ENCODE data around the gene PTPRG. TPM values are rescaled to one million over a fixed set of nuclear protein-coding genes. Genes with fewer than 3 reads are reported as not detected.

The PTPRG gene
- total RNA-seq, 2 experiments from 2014 or later: 0.13 to 0.15 TPM

DNA sequence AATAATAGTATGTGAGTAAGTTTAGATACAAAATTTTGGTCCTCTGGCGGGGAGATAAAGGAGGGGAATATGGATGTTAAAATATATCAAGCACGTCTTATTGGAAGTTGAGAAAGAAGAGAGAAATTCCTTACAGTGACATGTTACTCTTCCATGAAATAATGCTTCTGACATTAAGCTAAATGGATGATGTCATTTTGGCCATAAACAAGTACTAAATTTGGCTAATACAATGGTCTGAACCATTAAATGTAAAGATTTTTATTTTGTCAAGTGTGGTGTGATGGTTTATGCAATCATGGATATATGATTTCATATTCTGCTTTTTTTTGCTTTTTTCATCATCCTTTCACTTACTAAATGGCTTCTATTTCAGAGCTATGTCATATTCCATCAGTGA is 406.6 kb downstream of the PTPRG start:
- Mint-ChIP-seq H3K27me3 (no peaks in the 10 kb centered on the region), H3K9me3 (peaks cover 2% of the 10 kb centered on the region), H3K4me1 (no peaks in the 10 kb centered on the region), H3K36me3 (ENCODE audit: low read depth) (no peaks in the 10 kb centered on the region), H3K27ac (no peak overlapping the region), H3K4me3 (no peak overlapping the region)
- CTCF ChIA-PET: no interaction called here
- DNase-seq: no peak
- POLR2A ChIA-PET: no interaction called here

DNA sequence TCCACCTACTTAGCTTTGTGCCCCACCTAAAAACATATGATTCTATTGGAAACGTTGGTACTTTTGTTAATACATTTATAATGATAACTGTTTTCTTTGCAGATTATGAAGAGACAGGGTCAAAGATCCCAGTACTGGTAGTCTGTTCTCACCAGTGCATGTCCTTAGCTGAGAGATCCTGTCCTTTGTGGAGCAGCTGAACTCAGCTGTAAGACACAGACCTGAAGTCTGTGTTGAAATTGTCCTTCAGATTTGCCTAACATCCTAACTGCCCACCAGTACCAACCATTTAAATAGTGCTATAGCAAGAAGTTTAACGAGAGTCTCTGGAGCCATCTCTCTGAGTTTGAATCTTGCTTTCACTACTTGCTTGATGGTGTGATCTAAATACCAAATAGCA is 413.3 kb downstream of the PTPRG start:
- Mint-ChIP-seq H3K4me1 (no peaks in the 10 kb centered on the region), H3K27ac (no peak overlapping the region), H3K36me3 (ENCODE audit: low read depth) (no peaks in the 10 kb centered on the region), H3K9me3 (no peaks in the 10 kb centered on the region), H3K27me3 (no peaks in the 10 kb centered on the region), H3K4me3 (no peak overlapping the region)
- no peak for DNase-seq
- POLR2A ChIA-PET: no interaction called here
- CTCF ChIA-PET: no interaction called here

DNA sequence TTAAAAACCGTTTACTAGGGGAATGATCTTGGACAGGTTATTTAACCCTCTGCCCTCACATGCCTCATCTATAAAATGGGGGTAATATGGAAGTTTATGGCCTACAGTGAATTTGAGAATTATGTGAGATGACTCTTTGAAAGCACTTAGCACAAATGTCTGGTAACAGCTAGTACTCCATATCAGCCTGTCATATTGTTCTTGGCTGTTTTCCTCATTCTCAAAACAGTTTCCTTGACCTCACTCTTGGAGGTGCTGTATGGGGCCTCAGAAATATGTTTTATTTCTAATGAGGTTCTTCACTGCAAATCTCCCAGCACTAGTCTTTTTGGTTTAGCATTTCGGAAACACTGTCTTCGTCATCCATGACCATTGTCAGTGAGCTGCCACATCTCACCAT is 413.8 kb downstream of the PTPRG start:
- ChIA-PET CTCF (no interaction called here), POLR2A (no interaction called here)
- Mint-ChIP-seq H3K36me3 (ENCODE audit: low read depth) (no peaks in the 10 kb centered on the region), H3K27ac (no peak overlapping the region), H3K27me3 (no peaks in the 10 kb centered on the region), H3K4me3 (no peak overlapping the region), H3K9me3 (no peaks in the 10 kb centered on the region), H3K4me1 (no peaks in the 10 kb centered on the region)
- DNase-seq: no peak

DNA sequence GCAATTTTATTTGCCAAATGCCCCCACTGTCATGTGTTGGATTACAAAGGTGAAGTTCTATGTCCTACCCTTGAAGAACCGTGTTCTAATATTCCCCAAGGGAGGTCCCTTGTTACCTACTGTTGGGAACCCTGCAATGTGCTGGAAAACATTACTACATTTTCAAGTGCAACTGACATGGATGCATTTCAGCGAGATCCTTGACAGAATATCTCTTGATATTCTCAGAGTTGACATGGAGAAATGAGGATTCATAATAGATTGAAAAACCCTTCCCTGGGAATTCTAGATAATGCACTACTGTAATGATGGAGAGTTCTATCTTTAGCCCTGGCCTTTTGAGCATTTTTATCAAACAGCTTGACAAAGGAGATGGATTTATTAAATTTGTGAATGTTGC is 414.6 kb downstream of the PTPRG start:
- ChIA-PET POLR2A (no interaction called here), CTCF (no interaction called here)
- Mint-ChIP-seq H3K9me3 (no peaks in the 10 kb centered on the region), H3K27ac (no peak overlapping the region), H3K36me3 (ENCODE audit: low read depth) (no peaks in the 10 kb centered on the region), H3K4me3 (no peak overlapping the region), H3K4me1 (no peaks in the 10 kb centered on the region), H3K27me3 (no peaks in the 10 kb centered on the region)
- DNase-seq: no peak

DNA sequence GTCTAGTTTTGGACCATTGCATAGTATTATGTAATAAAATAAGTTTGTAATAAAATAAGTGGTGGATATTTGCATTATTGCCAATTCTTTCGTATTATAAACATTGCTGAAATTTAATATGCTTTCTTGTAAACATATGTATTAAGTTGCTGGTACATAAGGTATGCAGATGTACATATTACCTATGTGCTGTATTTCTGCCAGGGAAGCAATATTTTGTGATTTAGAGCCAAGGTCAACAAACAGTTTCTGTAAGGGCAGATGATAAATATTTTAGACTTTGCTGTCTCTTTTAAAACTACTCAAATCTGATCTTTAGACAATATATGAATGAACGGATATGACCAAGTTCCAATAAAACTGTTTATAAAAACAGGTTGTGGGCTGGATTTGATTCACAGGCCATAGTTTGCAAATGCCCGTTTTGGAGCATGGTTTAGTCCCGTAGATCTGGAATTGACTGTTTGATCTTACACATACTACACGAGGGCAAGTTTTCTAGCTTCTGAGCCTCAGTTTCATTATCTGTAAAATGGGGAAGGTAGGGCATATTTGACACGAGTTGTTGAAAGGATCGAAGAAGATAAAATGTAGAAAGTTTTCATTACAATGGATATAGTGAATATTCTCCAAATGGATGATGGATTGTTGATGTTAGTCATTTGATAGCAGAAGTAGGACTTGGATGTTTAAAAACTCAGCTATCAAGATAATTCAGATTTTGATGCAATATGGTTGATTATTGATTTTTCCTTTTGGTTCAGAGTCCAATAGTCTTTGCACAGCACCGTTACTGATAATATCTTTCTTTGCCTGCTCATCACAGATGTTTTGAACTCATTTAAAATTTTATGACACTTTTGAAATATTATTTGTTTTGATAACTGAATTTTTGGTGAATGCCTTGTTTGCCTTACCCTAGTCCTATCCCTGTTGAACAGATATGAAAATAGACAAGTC is 417.4 kb downstream of the PTPRG start:
- POLR2A ChIA-PET: no interaction called here

DNA sequence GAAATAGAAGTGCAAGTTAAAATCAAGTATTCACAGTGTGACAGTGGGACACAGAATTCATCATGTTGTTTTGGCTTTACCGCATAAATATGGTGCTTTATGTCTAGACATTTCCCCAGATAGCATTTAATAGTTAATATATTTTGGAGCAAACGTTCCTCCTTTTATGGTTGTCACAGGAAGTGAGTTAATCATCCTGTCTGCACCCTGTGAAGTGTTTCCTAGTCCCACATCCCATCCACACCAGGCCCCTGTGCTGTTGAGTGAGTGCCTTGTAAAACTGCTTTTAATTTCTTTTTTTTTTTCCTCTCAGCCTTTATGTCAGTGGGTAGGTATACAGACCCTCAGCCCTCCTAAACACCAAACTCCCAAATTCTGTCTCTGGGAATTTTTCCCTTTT is 418.3 kb downstream of the PTPRG start:
- Mint-ChIP-seq H3K27me3 (no peaks in the 10 kb centered on the region), H3K27ac (no peak overlapping the region), H3K4me3 (no peak overlapping the region), H3K36me3 (ENCODE audit: low read depth) (no peaks in the 10 kb centered on the region), H3K4me1 (no peaks in the 10 kb centered on the region), H3K9me3 (no peaks in the 10 kb centered on the region)
- POLR2A ChIA-PET: no interaction called here
- no peak for DNase-seq
- CTCF ChIA-PET: no interaction called here

More for the DNA sequence above, 417.4 kb downstream of the PTPRG start:
- Mint-ChIP-seq H3K9me3 (no peaks in the 10 kb centered on the region), H3K4me1 (no peaks in the 10 kb centered on the region), H3K36me3 (ENCODE audit: low read depth) (no peaks in the 10 kb centered on the region), H3K27me3 (no peaks in the 10 kb centered on the region), H3K27ac (no peak overlapping the region), H3K4me3 (no peak overlapping the region)
- CTCF ChIA-PET: no interaction called here
- no peak for DNase-seq

DNA sequence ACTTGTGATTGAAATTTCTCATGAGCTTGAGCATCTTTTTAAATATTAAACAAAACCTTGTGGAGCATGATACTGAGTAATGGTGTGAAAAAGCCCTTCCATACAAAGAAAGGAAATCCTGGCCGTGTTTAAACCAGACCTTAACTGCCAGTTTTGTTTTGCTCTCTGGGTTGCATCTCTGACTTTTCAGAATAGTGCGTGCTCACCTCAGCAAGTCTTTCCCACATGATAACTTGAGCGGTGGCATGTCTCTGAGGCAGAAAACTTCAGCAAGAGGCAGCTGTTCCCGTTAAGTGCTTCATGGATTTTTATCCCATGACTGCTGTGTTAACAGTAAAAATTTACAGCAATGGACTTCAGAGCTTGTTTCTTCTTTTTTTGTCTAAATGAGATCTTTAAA is 418.7 kb downstream of the PTPRG start:
- no peaks in the 10 kb centered on the region for H3K4me1 Mint-ChIP-seq
- DNase-seq: no peak
- no peaks in the 10 kb centered on the region for H3K27me3 Mint-ChIP-seq
- no peak overlapping the region for H3K4me3 Mint-ChIP-seq
- H3K36me3 Mint-ChIP-seq (ENCODE audit: low read depth): no peaks in the 10 kb centered on the region
- H3K27ac Mint-ChIP-seq: no peak overlapping the region
- POLR2A ChIA-PET: no interaction called here
- CTCF ChIA-PET: no interaction called here
- H3K9me3 Mint-ChIP-seq: no peaks in the 10 kb centered on the region

DNA sequence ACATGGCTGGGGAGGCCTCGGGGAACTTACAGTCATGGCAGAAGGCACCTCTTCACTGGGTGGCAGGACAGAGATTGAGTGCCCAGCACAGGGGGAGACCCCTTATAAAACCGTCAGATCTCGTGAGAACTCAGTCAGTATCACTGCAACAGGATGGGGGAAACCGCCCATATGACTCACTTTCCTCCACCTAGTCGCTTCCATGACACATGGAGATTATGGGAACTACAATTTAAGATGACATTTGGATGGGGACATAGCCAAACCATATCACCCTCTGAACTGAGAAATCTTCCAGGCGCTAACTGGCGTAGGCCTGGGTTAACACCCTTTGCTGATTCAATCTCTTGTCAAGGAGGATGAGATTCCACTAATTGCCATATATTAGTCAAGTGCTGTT is 419.7 kb downstream of the PTPRG start:
- H3K27me3 Mint-ChIP-seq: no peaks in the 10 kb centered on the region
- no peak overlapping the region for H3K4me3 Mint-ChIP-seq
- no peak overlapping the region for H3K27ac Mint-ChIP-seq
- no peaks in the 10 kb centered on the region for H3K9me3 Mint-ChIP-seq
- POLR2A ChIA-PET: no interaction called here
- CTCF ChIA-PET: no interaction called here
- no peaks in the 10 kb centered on the region for H3K4me1 Mint-ChIP-seq
- no peak for DNase-seq
- H3K36me3 Mint-ChIP-seq (ENCODE audit: low read depth): no peaks in the 10 kb centered on the region

DNA sequence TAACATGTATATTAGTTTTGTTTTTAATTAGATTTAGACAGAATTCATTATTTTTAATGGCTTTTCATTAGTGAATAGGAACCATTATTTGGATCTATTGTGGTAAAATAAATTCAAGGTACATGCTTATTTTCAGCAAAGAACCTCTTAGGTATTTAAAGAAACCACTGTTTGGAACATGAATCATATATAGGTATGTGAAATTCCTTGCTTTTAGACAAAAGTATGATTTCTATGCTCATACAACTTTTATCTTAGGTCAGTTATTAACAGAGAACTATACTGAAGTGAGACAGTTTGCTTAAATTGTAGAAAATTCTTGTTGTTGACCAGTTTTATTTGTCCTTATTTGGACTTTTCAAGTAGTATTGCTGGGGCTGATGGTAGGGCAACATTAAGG is 422.1 kb downstream of the PTPRG start:
- ChIA-PET POLR2A (no interaction called here), CTCF (no interaction called here)
- no peaks in the 10 kb centered on the region for H3K36me3 Mint-ChIP-seq (ENCODE audit: low read depth)
- DNase-seq: no peak
- H3K27ac Mint-ChIP-seq: no peak overlapping the region
- no peaks in the 10 kb centered on the region for H3K9me3 Mint-ChIP-seq
- no peaks in the 10 kb centered on the region for H3K4me1 Mint-ChIP-seq
- no peak overlapping the region for H3K4me3 Mint-ChIP-seq
- no peaks in the 10 kb centered on the region for H3K27me3 Mint-ChIP-seq

DNA sequence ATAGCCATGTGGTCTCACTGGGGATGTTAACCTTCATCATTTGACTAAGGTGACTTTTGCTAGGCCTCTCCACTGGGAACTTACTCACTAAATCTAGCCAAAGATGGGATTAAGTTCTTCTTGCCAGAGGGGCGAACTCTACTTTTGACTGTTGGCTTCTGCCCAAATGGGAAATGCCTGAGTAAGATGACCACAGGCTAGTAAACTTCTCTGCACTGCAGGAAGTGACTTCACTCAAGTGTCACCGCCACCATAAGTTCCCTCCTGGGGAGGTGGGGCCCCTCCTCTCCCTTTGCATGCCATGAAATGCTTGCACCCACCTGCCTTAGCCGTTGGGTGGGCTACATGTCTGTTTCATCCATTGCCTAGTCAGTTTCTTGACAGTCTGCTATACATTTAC is 423.6 kb downstream of the PTPRG start:
- H3K27ac Mint-ChIP-seq: no peak overlapping the region
- POLR2A ChIA-PET: no interaction called here
- no peak overlapping the region for H3K4me3 Mint-ChIP-seq
- no peak for DNase-seq
- no peaks in the 10 kb centered on the region for H3K4me1 Mint-ChIP-seq
- CTCF ChIA-PET: no interaction called here
- H3K36me3 Mint-ChIP-seq (ENCODE audit: low read depth): no peaks in the 10 kb centered on the region
- no peaks in the 10 kb centered on the region for H3K9me3 Mint-ChIP-seq
- no peaks in the 10 kb centered on the region for H3K27me3 Mint-ChIP-seq

DNA sequence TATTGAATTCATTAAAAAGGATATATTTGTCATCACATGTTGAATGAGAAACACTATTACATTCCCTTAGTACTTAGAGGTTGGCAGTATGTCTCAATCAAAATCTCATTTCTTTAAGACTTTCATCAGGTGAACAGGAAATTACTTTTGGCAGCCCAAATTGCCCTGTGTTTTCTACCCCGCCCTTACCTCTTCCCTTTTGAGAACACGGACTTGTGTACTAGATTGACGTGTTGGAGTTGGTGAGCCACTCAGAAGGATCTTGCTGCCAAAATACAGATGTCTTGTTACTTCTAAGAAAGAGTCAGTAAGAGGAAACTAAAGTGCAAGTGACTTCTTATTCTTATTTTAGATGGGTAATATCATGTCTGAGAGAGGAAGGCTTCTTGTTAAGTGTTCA is 425.1 kb downstream of the PTPRG start:
- no peak overlapping the region for H3K4me3 Mint-ChIP-seq
- H3K4me1 Mint-ChIP-seq: no peaks in the 10 kb centered on the region
- no peaks in the 10 kb centered on the region for H3K27me3 Mint-ChIP-seq
- no peak overlapping the region for H3K27ac Mint-ChIP-seq
- no peak for DNase-seq
- no peaks in the 10 kb centered on the region for H3K36me3 Mint-ChIP-seq (ENCODE audit: low read depth)
- ChIA-PET POLR2A (no interaction called here), CTCF (no interaction called here)
- no peaks in the 10 kb centered on the region for H3K9me3 Mint-ChIP-seq

DNA sequence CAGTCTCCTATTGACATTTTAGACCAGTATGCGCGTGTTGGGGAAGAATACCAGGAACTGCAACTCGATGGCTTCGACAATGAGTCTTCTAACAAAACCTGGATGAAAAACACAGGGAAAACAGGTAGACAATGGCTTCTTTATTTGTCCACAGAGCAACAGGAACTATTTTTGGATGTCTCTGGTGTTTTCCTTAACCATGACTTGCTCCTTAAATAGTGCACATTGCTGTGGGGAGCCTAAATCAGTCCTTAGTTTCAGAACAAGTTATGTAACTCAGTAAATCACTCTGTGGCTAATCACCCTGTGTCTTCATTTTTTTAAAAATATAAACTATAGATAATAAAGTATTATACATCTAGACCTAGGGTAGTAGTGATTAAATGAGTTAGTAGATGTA is 428.3 kb downstream of the PTPRG start:
- no peaks in the 10 kb centered on the region for H3K9me3 Mint-ChIP-seq
- CTCF ChIA-PET: no interaction called here
- H3K27me3 Mint-ChIP-seq: no peaks in the 10 kb centered on the region
- no peak overlapping the region for H3K27ac Mint-ChIP-seq
- no peak overlapping the region for H3K4me3 Mint-ChIP-seq
- H3K36me3 Mint-ChIP-seq (ENCODE audit: low read depth): no peaks in the 10 kb centered on the region
- H3K4me1 Mint-ChIP-seq: no peaks in the 10 kb centered on the region
- no peak for DNase-seq
- POLR2A ChIA-PET: no interaction called here

DNA sequence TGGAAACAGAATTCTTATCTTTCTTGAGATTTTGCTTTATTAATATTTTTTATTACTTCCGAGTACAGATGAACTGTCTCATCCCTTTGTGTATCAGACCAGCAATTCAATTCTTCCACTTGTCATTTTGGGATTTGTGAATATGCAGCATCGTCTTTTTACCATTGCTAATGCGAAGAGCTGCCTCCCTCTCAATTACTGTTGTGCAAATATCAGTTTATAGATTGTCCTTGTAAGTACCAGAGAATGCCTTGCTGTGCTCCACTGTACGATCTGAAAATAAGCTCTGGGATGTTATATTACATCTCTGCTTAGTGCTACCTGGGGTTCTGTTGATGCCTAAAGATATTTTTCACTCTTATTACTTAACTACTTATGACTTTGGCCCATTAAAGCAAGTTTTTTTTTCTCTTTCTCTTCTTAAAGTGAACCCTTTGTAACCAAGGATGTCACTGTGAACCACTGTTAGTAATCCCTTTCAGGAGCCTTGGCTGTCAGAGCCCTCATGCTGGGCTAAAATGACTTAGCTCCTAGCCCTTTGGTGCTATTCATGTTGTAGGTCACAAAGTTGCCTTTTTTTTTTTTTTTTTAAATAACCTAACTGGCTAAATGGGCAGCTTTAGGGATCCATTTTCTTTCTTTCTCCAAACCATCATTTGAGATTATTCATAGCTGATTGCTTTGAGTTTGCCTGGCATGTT is 429.1 kb downstream of the PTPRG start:
- no peaks in the 10 kb centered on the region for H3K27me3 Mint-ChIP-seq
- ChIA-PET CTCF (no interaction called here), POLR2A (no interaction called here)
- no peaks in the 10 kb centered on the region for H3K4me1 Mint-ChIP-seq
- DNase-seq: no peak
- no peaks in the 10 kb centered on the region for H3K36me3 Mint-ChIP-seq (ENCODE audit: low read depth)
- H3K27ac Mint-ChIP-seq: no peak overlapping the region
- no peaks in the 10 kb centered on the region for H3K9me3 Mint-ChIP-seq
- no peak overlapping the region for H3K4me3 Mint-ChIP-seq

DNA sequence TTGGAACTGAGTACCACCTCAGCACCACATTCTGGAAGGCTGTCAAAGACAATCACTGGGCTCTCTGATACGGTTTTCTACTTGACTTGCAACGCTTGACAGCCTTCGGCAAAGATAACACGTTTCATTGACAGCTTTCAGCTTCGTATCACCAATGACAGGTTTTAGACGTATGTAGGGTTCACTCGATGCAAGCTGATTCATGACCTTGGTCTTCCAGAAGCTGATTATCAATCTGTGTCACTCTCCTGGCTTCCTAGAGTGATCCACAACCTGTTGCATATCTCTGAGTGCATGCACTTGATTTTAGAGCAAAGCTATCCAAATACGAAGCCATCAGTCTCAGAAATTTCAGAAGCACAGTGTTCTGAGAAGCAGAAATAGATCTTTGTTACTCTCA is 430.3 kb downstream of the PTPRG start:
- POLR2A ChIA-PET: no interaction called here

More for the DNA sequence above, 430.3 kb downstream of the PTPRG start:
- Mint-ChIP-seq H3K4me3 (no peak overlapping the region), H3K27me3 (no peaks in the 10 kb centered on the region), H3K9me3 (no peaks in the 10 kb centered on the region), H3K36me3 (ENCODE audit: low read depth) (no peaks in the 10 kb centered on the region), H3K27ac (no peak overlapping the region), H3K4me1 (no peaks in the 10 kb centered on the region)
- CTCF ChIA-PET: interaction anchor here (0.7 kb wide), 1 partner anchor 55 kb away, joined by 3 read pairs; no protein-coding TSS in a partner anchor
- no peak for DNase-seq

All from activated CD4-positive, alpha-beta memory T cell treated with anti-CD3 and anti-CD28 coated beads, Interleukin-2, amount 10 ng/mL, durations not matched to agents 7 days and 5 days (primary cell).